ENCODE results near the gene VAV2. TPM values are rescaled to one million over a fixed set of nuclear protein-coding genes. Genes with fewer than 3 reads are reported as not detected.

Gene VAV2
- total and polyA plus RNA-seq, 2 donors, result 5.4 to 9.8 TPM

GRCh38 chr9:133973111-133973790 lies 18.9 kb downstream of the VAV2 start:
- Histone ChIP-seq H3K27ac (ENCODE audit: low read depth in 1 of 2, low read length in 1 of 2) (no peak overlapping the region), H3K36me3 (ENCODE audit: control insufficient read depth in 2 of 2, insufficient read depth in 2 of 2, low read length in 1 of 2) (no peaks in the 10 kb centered on the region), H3K27me3 (ENCODE audit: control insufficient read depth in 2 of 2, insufficient read depth in 1 of 2, low read length in 1 of 2) (no peaks in the 10 kb centered on the region), H3K4me1 (ENCODE audit: control insufficient read depth in 2 of 2, insufficient read depth in 2 of 2, low read length in 2 of 2) (no peaks in the 10 kb centered on the region), H3K9me3 (ENCODE audit: control insufficient read depth in 2 of 2, insufficient read depth in 1 of 2, low read length in 1 of 2) (no peaks in the 10 kb centered on the region), H3K4me3 (ENCODE audit: low read length in 2 of 2) (no peak overlapping the region)
- no peak for DNase-seq (ENCODE audit: low read depth in 6 of 9, low spot score in 9 of 9)
- WGBS, result 89% methylated on average over 24 of the region's 24 CpGs

- Histone ChIP-seq H3K27me3 (ENCODE audit: control insufficient read depth in 2 of 2, insufficient read depth in 1 of 2, low read length in 1 of 2) (no peaks in the 10 kb centered on the region), H3K9me3 (ENCODE audit: control insufficient read depth in 2 of 2, insufficient read depth in 1 of 2, low read length in 1 of 2) (no peaks in the 10 kb centered on the region), H3K4me1 (ENCODE audit: control insufficient read depth in 2 of 2, insufficient read depth in 2 of 2, low read length in 2 of 2) (no peaks in the 10 kb centered on the region), H3K4me3 (ENCODE audit: low read length in 2 of 2) (no peak overlapping the region), H3K36me3 (ENCODE audit: control insufficient read depth in 2 of 2, insufficient read depth in 2 of 2, low read length in 1 of 2) (no peaks in the 10 kb centered on the region), H3K27ac (ENCODE audit: low read depth in 1 of 2, low read length in 1 of 2) (no peak overlapping the region)
- WGBS, result 95% methylated on average over 30 of the region's 30 CpGs
- no peak for DNase-seq (ENCODE audit: low read depth in 6 of 9, low spot score in 9 of 9)
These were observed 19.9 kb downstream of the VAV2 start for GRCh38 chr9:133971981-133972941.

- no peak overlapping the region for H3K27ac ChIP-seq (ENCODE audit: low read depth in 1 of 2, low read length in 1 of 2)
- WGBS, result 91% methylated on average over 22 of the region's 22 CpGs
- no peak for DNase-seq (ENCODE audit: low read depth in 6 of 9, low spot score in 9 of 9)
These were observed 20.8 kb downstream of the VAV2 start for GRCh38 chr9:133971121-133971951.

GRCh38 chr9:133970581-133971058 lies 21.5 kb downstream of the VAV2 start:
- Histone ChIP-seq H3K27me3 (ENCODE audit: control insufficient read depth in 2 of 2, insufficient read depth in 1 of 2, low read length in 1 of 2) (no peaks in the 10 kb centered on the region), H3K27ac (ENCODE audit: low read depth in 1 of 2, low read length in 1 of 2) (no peak overlapping the region), H3K4me3 (ENCODE audit: low read length in 2 of 2) (no peak overlapping the region), H3K36me3 (ENCODE audit: control insufficient read depth in 2 of 2, insufficient read depth in 2 of 2, low read length in 1 of 2) (no peaks in the 10 kb centered on the region), H3K9me3 (ENCODE audit: control insufficient read depth in 2 of 2, insufficient read depth in 1 of 2, low read length in 1 of 2) (no peaks in the 10 kb centered on the region), H3K4me1 (ENCODE audit: control insufficient read depth in 2 of 2, insufficient read depth in 2 of 2, low read length in 2 of 2) (no peaks in the 10 kb centered on the region)
- 91% methylated on average over 6 of the region's 6 CpGs for WGBS
- no peak for DNase-seq (ENCODE audit: low read depth in 6 of 9, low spot score in 9 of 9)

More at GRCh38 chr9:133971121-133971951, 20.8 kb downstream of the VAV2 start:
- Histone ChIP-seq H3K9me3 (ENCODE audit: control insufficient read depth in 2 of 2, insufficient read depth in 1 of 2, low read length in 1 of 2) (no peaks in the 10 kb centered on the region), H3K4me3 (ENCODE audit: low read length in 2 of 2) (no peak overlapping the region), H3K27me3 (ENCODE audit: control insufficient read depth in 2 of 2, insufficient read depth in 1 of 2, low read length in 1 of 2) (no peaks in the 10 kb centered on the region), H3K4me1 (ENCODE audit: control insufficient read depth in 2 of 2, insufficient read depth in 2 of 2, low read length in 2 of 2) (no peaks in the 10 kb centered on the region), H3K36me3 (ENCODE audit: control insufficient read depth in 2 of 2, insufficient read depth in 2 of 2, low read length in 1 of 2) (no peaks in the 10 kb centered on the region)

- no peak for DNase-seq (ENCODE audit: low read depth in 6 of 9, low spot score in 9 of 9)
- no peaks in the 10 kb centered on the region for H3K4me1 ChIP-seq (ENCODE audit: control insufficient read depth in 2 of 2, insufficient read depth in 2 of 2, low read length in 2 of 2)
- H3K4me3 ChIP-seq (ENCODE audit: low read length in 2 of 2), result no peak overlapping the region
- WGBS, result 86% methylated on average over 25 of the region's 25 CpGs
- no peak overlapping the region for H3K27ac ChIP-seq (ENCODE audit: low read depth in 1 of 2, low read length in 1 of 2)
- no peaks in the 10 kb centered on the region for H3K9me3 ChIP-seq (ENCODE audit: control insufficient read depth in 2 of 2, insufficient read depth in 1 of 2, low read length in 1 of 2)
- H3K27me3 ChIP-seq (ENCODE audit: control insufficient read depth in 2 of 2, insufficient read depth in 1 of 2, low read length in 1 of 2), result no peaks in the 10 kb centered on the region
- no peaks in the 10 kb centered on the region for H3K36me3 ChIP-seq (ENCODE audit: control insufficient read depth in 2 of 2, insufficient read depth in 2 of 2, low read length in 1 of 2)
These were observed 22.2 kb downstream of the VAV2 start for GRCh38 chr9:133969681-133970580.

- Histone ChIP-seq H3K36me3 (ENCODE audit: control insufficient read depth in 2 of 2, insufficient read depth in 2 of 2, low read length in 1 of 2) (no peaks in the 10 kb centered on the region), H3K27ac (ENCODE audit: low read depth in 1 of 2, low read length in 1 of 2) (no peak overlapping the region), H3K4me1 (ENCODE audit: control insufficient read depth in 2 of 2, insufficient read depth in 2 of 2, low read length in 2 of 2) (no peaks in the 10 kb centered on the region), H3K9me3 (ENCODE audit: control insufficient read depth in 2 of 2, insufficient read depth in 1 of 2, low read length in 1 of 2) (peaks cover 0 to under 1% of the 10 kb centered on the region in 2 donors), H3K27me3 (ENCODE audit: control insufficient read depth in 2 of 2, insufficient read depth in 1 of 2, low read length in 1 of 2) (no peaks in the 10 kb centered on the region), H3K4me3 (ENCODE audit: low read length in 2 of 2) (no peak overlapping the region)
- no peak for DNase-seq (ENCODE audit: low read depth in 6 of 9, low spot score in 9 of 9)
- WGBS, result 92% methylated on average over 22 of the region's 22 CpGs
These were observed 23.0 kb downstream of the VAV2 start for GRCh38 chr9:133968966-133969617.

GRCh38 chr9:133968428-133968827 lies 23.7 kb downstream of the VAV2 start:
- WGBS, result 95% methylated on average over 12 of the region's 12 CpGs
- DNase-seq (ENCODE audit: low read depth in 6 of 9, low spot score in 9 of 9), result no peak

More at GRCh38 chr9:133968428-133968827, 23.7 kb downstream of the VAV2 start:
- H3K27ac ChIP-seq (ENCODE audit: low read depth in 1 of 2, low read length in 1 of 2), result no peak overlapping the region
- no peaks in the 10 kb centered on the region for H3K27me3 ChIP-seq (ENCODE audit: control insufficient read depth in 2 of 2, insufficient read depth in 1 of 2, low read length in 1 of 2)
- H3K36me3 ChIP-seq (ENCODE audit: control insufficient read depth in 2 of 2, insufficient read depth in 2 of 2, low read length in 1 of 2), result no peaks in the 10 kb centered on the region
- H3K9me3 ChIP-seq (ENCODE audit: control insufficient read depth in 2 of 2, insufficient read depth in 1 of 2, low read length in 1 of 2), result peaks cover 0 to 3% of the 10 kb centered on the region in 2 donors
- H3K4me1 ChIP-seq (ENCODE audit: control insufficient read depth in 2 of 2, insufficient read depth in 2 of 2, low read length in 2 of 2), result no peaks in the 10 kb centered on the region
- no peak overlapping the region for H3K4me3 ChIP-seq (ENCODE audit: low read length in 2 of 2)
